ENCODE data around the gene ADAMTS12. TPM values are rescaled to one million over a fixed set of nuclear protein-coding genes. Genes with fewer than 3 reads are reported as not detected.

Gene ADAMTS12
- total and polyA plus RNA-seq, 9 of the 15 experiments (the other 6 are each of a cell fraction or from before 2014, with no cell fraction given) = 0.11 TPM; not detected in 8

DNA sequence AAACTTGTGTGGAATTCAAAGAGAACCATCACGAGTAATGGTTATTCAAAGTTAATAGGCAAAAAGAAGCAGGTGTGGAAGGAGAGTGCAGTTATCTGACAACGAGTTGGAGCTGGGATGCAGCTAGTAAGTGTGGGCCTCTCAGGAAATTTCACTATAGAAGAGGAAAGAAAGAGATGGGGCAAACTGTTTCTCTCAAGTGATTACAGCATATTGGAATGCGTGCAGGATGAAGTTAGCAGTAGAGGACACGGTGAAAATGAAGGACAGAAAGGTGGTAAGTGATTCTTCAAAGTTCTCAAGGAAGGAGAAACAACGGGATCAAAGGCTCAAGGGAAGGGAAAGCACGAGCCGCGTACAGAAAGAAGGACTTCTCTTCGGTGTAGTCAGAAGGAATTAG, 84.0 kb downstream of the ADAMTS12 start (continued):
- TF ChIP-seq ZBTB11 (CRISPR knock-in tag; IDR thresholded peaks at IDR 0.05) (no peak), TAF15 (IDR thresholded peaks at IDR 0.05; ENCODE audit: low read depth, low read length) (no peak), YY1 (IDR thresholded peaks at IDR 0.05; ENCODE audit: borderline replicate concordance in 1 of 3, control insufficient read depth in 1 of 3, extremely low read depth in 1 of 3, insufficient read depth in 3 of 3, insufficient read length in 1 of 3, insufficient replicate concordance in 2 of 3, low read depth in 1 of 3, low read length in 2 of 3) (no peak), FUS (optimal IDR thresholded peaks at IDR 0.05; ENCODE audit: low read depth, low read length) (no peak), ESRRB (CRISPR knock-in tag; IDR thresholded peaks at IDR 0.05; ENCODE audit: borderline replicate concordance) (no peak), CREB5 (CRISPR knock-in tag; IDR thresholded peaks at IDR 0.05) (no peak), PHF20 (IDR thresholded peaks at IDR 0.05; ENCODE audit: partially characterized antibody) (no peak)
